ENCODE data around the gene PTPRT. TPM values are rescaled to one million over a fixed set of nuclear protein-coding genes. Genes with fewer than 3 reads are reported as not detected.
A peak's percentile ranks its signal among the peaks of the same experiment; 100 is the strongest.

PTPRT gene
- total and polyA plus RNA-seq, 8 donors: 0.23 to 1.8 (median 0.95) TPM

GRCh38 chr20:42889517-42889916 lies 300.2 kb downstream of the PTPRT start:
- TF ChIP-seq CTCF (IDR thresholded peaks at IDR 0.05): no peak
- FAIRE-seq (no peak), DNase-seq (no peak), ATAC-seq (peak in 2 of 4 donors; percentile 41 to 55)
- H3K27me3 ChIP-seq: no peaks in the 10 kb centered on the region
- H3K27ac ChIP-seq: no peak overlapping the region
- H3K4me3 ChIP-seq: no peak overlapping the region
- no peaks in the 10 kb centered on the region for H3K36me3 ChIP-seq
- WGBS, 2 donors: 70% methylated on average over 3 of the region's 3 CpGs
- no peaks in the 10 kb centered on the region for H3K4me1 ChIP-seq
- intact Hi-C loops (cut with DNase I): no loop called here
- no peaks in the 10 kb centered on the region for H3K9me3 ChIP-seq

GRCh38 chr20:42887281-42887680 lies 302.4 kb downstream of the PTPRT start:
- no peak for TF ChIP-seq CTCF (IDR thresholded peaks at IDR 0.05)
- Histone ChIP-seq H3K4me1 (no peaks in the 10 kb centered on the region), H3K4me3 (no peak overlapping the region), H3K27ac (no peak overlapping the region), H3K36me3 (no peaks in the 10 kb centered on the region), H3K27me3 (no peaks in the 10 kb centered on the region), H3K9me3 (no peaks in the 10 kb centered on the region)
- FAIRE-seq: no peak
- ATAC-seq: no peak
- DNase-seq: no peak
- WGBS, 2 donors: 84 to 86% methylated on average over 3 of the region's 3 CpGs
- intact Hi-C loops (cut with DNase I): no loop called here

- intact Hi-C loops (cut with DNase I): no loop called here
- H3K27me3 ChIP-seq: no peaks in the 10 kb centered on the region
- DNase-seq: no peak
- FAIRE-seq: no peak
- ATAC-seq: no peak
- WGBS, 2 donors: 71 to 83% methylated on average over 2 of the region's 2 CpGs
- no peak overlapping the region for H3K27ac ChIP-seq
- no peaks in the 10 kb centered on the region for H3K4me1 ChIP-seq
- H3K9me3 ChIP-seq: no peaks in the 10 kb centered on the region
- TF ChIP-seq CTCF (IDR thresholded peaks at IDR 0.05): no peak
- H3K4me3 ChIP-seq: no peak overlapping the region
- no peaks in the 10 kb centered on the region for H3K36me3 ChIP-seq
Observed at GRCh38 chr20:42886801-42887200, 302.9 kb downstream of the PTPRT start.

- no peaks in the 10 kb centered on the region for H3K4me1 ChIP-seq
- H3K36me3 ChIP-seq: no peaks in the 10 kb centered on the region
- WGBS, 2 donors: 66 to 72% methylated on average over 6 of the region's 6 CpGs
- ATAC-seq (no peak), FAIRE-seq (no peak), DNase-seq (no peak)
- H3K27ac ChIP-seq: no peak overlapping the region
- H3K27me3 ChIP-seq: no peaks in the 10 kb centered on the region
- no peaks in the 10 kb centered on the region for H3K9me3 ChIP-seq
- TF ChIP-seq CTCF (IDR thresholded peaks at IDR 0.05): no peak
- intact Hi-C loops (cut with DNase I): no loop called here
- no peak overlapping the region for H3K4me3 ChIP-seq
Observed at GRCh38 chr20:42886046-42886445, 303.7 kb downstream of the PTPRT start.

- no peaks in the 10 kb centered on the region for H3K4me1 ChIP-seq
- H3K27me3 ChIP-seq: no peaks in the 10 kb centered on the region
- no peak overlapping the region for H3K27ac ChIP-seq
- TF ChIP-seq CTCF (IDR thresholded peaks at IDR 0.05): no peak
- H3K9me3 ChIP-seq: no peaks in the 10 kb centered on the region
- FAIRE-seq (no peak), ATAC-seq (no peak), DNase-seq (no peak)
- no peaks in the 10 kb centered on the region for H3K36me3 ChIP-seq
- H3K4me3 ChIP-seq: no peak overlapping the region
- intact Hi-C loops (cut with DNase I): no loop called here
- WGBS, 2 donors: 33 to 47% methylated on average over 2 of the region's 2 CpGs
Observed at GRCh38 chr20:42875581-42875980, 314.1 kb downstream of the PTPRT start.

All from pancreas (tissue), 10 donors.